CD14-positive monocyte (primary cell): ENCODE data around the gene TLR9. TPM values are rescaled to one million over a fixed set of nuclear protein-coding genes. Genes with fewer than 3 reads are reported as not detected.

Source experiments
- DNase-seq, 3 donors: peaks; one replicate each; pipeline ENCODE4 v3.0.0-alpha.2; 2011 to 2022
- H2AFZ ChIP-seq: 2 replicates; pipeline ENCODE4 v1.6.0; 2012; ENCODE audit warnings: mild to moderate bottlenecking, low read depth, low read length, inconsistent platforms; ENCODE audit not compliant: insufficient read depth, poor library complexity, severe bottlenecking
- H3K27ac ChIP-seq, 2 donors: 1 replicate in 1 of 2; 2 replicates in 1 of 2; pipeline ENCODE4 v1.5.1; 2012 to 2013; ENCODE audit warnings: low read length in 2 of 2, control low read depth in 1 of 2, inconsistent platforms in 1 of 2, low read depth in 1 of 2, mild to moderate bottlenecking in 1 of 2
- H3K27me3 ChIP-seq, 2 donors: one replicate each; pipeline versions ENCODE4 v1.6.0 to v1.6.1; 2011 to 2013; ENCODE audit warnings: low read length in 2 of 2; ENCODE audit not compliant: control insufficient read depth in 2 of 2, insufficient read depth in 2 of 2
- H3K36me3 ChIP-seq, 2 donors: replicated peaks in 1 of 2; 1 replicate in 1 of 2; 2 replicates in 1 of 2; pipeline versions ENCODE4 v1.5.1 to v1.6.1; 2012 to 2013; ENCODE audit warnings: low read length in 2 of 2, control low read depth in 1 of 2, inconsistent platforms in 1 of 2, mild to moderate bottlenecking in 1 of 2; ENCODE audit not compliant: insufficient read depth in 2 of 2, control insufficient read depth in 1 of 2
- H3K4me1 ChIP-seq, 2 donors: 1 replicate in 1 of 2; 2 replicates in 1 of 2; pipeline versions ENCODE4 v1.5.1 to v1.6.1; 2012 to 2013; ENCODE audit warnings: low read length in 2 of 2, control low read depth in 1 of 2, inconsistent platforms in 1 of 2, mild to moderate bottlenecking in 1 of 2, moderate library complexity in 1 of 2; ENCODE audit not compliant: insufficient read depth in 2 of 2, control insufficient read depth in 1 of 2
- H3K4me2 ChIP-seq: replicated peaks from 2 replicates; pipeline ENCODE3; 2012; ENCODE audit warnings: low read length, moderate library complexity, mild to moderate bottlenecking; ENCODE audit not compliant: poor library complexity, severe bottlenecking; ENCODE audit errors: extremely low read depth
- H3K4me3 ChIP-seq, 3 experiments: fragments of 200-600 bp in 1 of 3; sonication (generic) in 1 of 3; replicated peaks in 1 of 3; 1 replicate in 2 of 3; 2 replicates in 1 of 3; pipeline ENCODE4 v1.5.1; 2011 to 2013; ENCODE audit warnings: low read length in 3 of 3, mild to moderate bottlenecking in 3 of 3, control low read depth in 2 of 3, low read depth in 2 of 3, inconsistent platforms in 1 of 3, moderate library complexity in 1 of 3
- H3K79me2 ChIP-seq: 2 replicates; pipeline ENCODE4 v1.6.0; 2012; ENCODE audit warnings: mild to moderate bottlenecking, control low read depth, inconsistent platforms, low read length, moderate library complexity; ENCODE audit not compliant: insufficient read depth
- H3K9ac ChIP-seq: 2 replicates; pipeline ENCODE4 v1.6.0; 2017; ENCODE audit warnings: low read length, mild to moderate bottlenecking; ENCODE audit not compliant: insufficient read depth, poor library complexity, severe bottlenecking
- H3K9me3 ChIP-seq, 2 donors: replicated peaks in 1 of 2; 1 replicate in 1 of 2; 2 replicates in 1 of 2; pipeline versions ENCODE4 v1.5.1 to v1.6.1; 2012 to 2013; ENCODE audit warnings: low read length in 2 of 2, control low read depth in 1 of 2; ENCODE audit not compliant: control insufficient read depth in 1 of 2, insufficient read depth in 1 of 2
- H4K20me1 ChIP-seq: 2 replicates; pipeline ENCODE4 v1.6.0; 2012; ENCODE audit warnings: mild to moderate bottlenecking, low read length, control low read depth, moderate library complexity; ENCODE audit not compliant: insufficient read depth
- H3K27ac Mint-ChIP-seq, 7 donors: one replicate each; pipeline ENCODE4 v1.8.0; 2020; ENCODE audit warnings: mild to moderate bottlenecking in 7 of 7, mixed read lengths in 7 of 7, moderate library complexity in 6 of 7, inconsistent platforms in 2 of 7
- H3K27me3 Mint-ChIP-seq, 3 donors: one replicate each; pipeline ENCODE4 v1.8.0; 2021 to 2022; ENCODE audit warnings: low read depth in 3 of 3, mild to moderate bottlenecking in 3 of 3, mixed read lengths in 3 of 3, moderate library complexity in 3 of 3, inconsistent platforms in 1 of 3
- H3K36me3 Mint-ChIP-seq, 2 donors: one replicate each; pipeline ENCODE4 v1.8.0; 2020; ENCODE audit warnings: mixed read lengths in 2 of 2, inconsistent platforms in 1 of 2, mild to moderate bottlenecking in 1 of 2
- H3K4me1 Mint-ChIP-seq: one replicate; pipeline ENCODE4 v1.8.0; 2020; ENCODE audit warnings: mild to moderate bottlenecking, mixed read lengths
- H3K4me3 Mint-ChIP-seq, 2 donors: one replicate each; pipeline ENCODE4 v1.8.0; 2020; ENCODE audit warnings: mild to moderate bottlenecking in 2 of 2, mixed read lengths in 2 of 2, moderate library complexity in 1 of 2
- H3K9me3 Mint-ChIP-seq, 7 donors: one replicate each; pipeline ENCODE4 v1.8.0; 2020 to 2022; ENCODE audit warnings: mixed read lengths in 7 of 7, mild to moderate bottlenecking in 6 of 7, moderate library complexity in 6 of 7, inconsistent platforms in 2 of 7
- WGBS: methylation state at CpG from one replicate; pipeline ENCODE4 v1.1.5; 2013; ENCODE audit warnings: missing lambda C conversion rate; ENCODE audit not compliant: insufficient coverage; 5-methylcytosine and 5-hydroxymethylcytosine counted together
- intact Hi-C, 2 donors: fragments of 100-400 bp; cut with micrococcal nuclease; formaldehyde crosslinking; loops; one replicate each; pipeline versions ENCODE4 v1.15.0 to v1.15.1; 2023
- polyA plus RNA-seq, 3 donors: library from polyadenylated mRNA; depleted of rRNA in 1 of 3; unstranded in 2 of 3; stranded (reverse) in 1 of 3; fragments of 300-500 nt in 2 of 3; fragments of >200 nt in 1 of 3; fragmentation: Illumina TruSeq in 2 of 3; gene quantifications; 1 replicate in 2 of 3; 2 replicates in 1 of 3; pipeline ENCODE4 v1.2.3, GENCODE V29; 2012 to 2021
- TF ChIP-seq, protein P1 (sequence below): fragments of 200-600 bp; IDR thresholded peaks from one replicate; pipeline ENCODE4 v1.8.0; 2022; ENCODE audit warnings: antibody characterized with exemption, mild to moderate bottlenecking

TLR9 gene
- polyA plus RNA-seq, 3 donors = 0.91 TPM; not detected in 2

DNA sequence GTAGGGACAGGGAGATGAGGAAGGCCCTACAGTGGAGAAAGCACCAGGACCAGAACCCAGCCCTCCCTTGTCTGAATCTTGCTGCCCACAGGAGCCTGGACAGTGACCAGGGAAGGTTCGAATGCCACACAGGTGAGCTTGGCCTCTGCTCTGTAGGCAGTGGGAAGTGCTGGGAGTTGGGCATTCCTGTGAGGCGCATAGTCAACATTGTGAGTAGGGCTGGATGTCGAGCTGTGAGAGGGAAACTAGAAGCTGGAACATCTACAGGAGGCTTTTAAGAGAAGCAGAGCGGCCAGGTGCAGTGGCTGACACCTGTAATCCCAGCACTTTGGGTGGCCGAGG, 47.8 kb downstream of the TLR9 start:
- intact Hi-C loops = no loop called here
- H3K36me3 Mint-ChIP-seq = peaks cover 3 to 7% of the 10 kb centered on the region in 2 donors
- no peak overlapping the region for H3K4me3 Mint-ChIP-seq
- peaks cover 1 to 6% (median 4%) of the 10 kb centered on the region in 3 donors for H3K27me3 Mint-ChIP-seq
- DNase-seq = no peak
- Histone ChIP-seq H3K9ac (no peak overlapping the region), H3K79me2 (no peaks in the 10 kb centered on the region), H4K20me1 (no peaks in the 10 kb centered on the region), H3K9me3 (no peaks in the 10 kb centered on the region), H3K4me2 (no peak overlapping the region), H3K27ac (no peak overlapping the region), H3K36me3 (no peaks in the 10 kb centered on the region), H3K27me3 (no peaks in the 10 kb centered on the region), H2AFZ (no peak overlapping the region), H3K4me3 (no peak overlapping the region), H3K4me1 (peaks cover 29 to 34% of the 10 kb centered on the region in 2 donors)
- H3K9me3 Mint-ChIP-seq = peaks cover 0 to 5% (median 0%) of the 10 kb centered on the region in 7 donors
- peaks cover 36% of the 10 kb centered on the region for H3K4me1 Mint-ChIP-seq
- TF ChIP-seq, protein P1, sequence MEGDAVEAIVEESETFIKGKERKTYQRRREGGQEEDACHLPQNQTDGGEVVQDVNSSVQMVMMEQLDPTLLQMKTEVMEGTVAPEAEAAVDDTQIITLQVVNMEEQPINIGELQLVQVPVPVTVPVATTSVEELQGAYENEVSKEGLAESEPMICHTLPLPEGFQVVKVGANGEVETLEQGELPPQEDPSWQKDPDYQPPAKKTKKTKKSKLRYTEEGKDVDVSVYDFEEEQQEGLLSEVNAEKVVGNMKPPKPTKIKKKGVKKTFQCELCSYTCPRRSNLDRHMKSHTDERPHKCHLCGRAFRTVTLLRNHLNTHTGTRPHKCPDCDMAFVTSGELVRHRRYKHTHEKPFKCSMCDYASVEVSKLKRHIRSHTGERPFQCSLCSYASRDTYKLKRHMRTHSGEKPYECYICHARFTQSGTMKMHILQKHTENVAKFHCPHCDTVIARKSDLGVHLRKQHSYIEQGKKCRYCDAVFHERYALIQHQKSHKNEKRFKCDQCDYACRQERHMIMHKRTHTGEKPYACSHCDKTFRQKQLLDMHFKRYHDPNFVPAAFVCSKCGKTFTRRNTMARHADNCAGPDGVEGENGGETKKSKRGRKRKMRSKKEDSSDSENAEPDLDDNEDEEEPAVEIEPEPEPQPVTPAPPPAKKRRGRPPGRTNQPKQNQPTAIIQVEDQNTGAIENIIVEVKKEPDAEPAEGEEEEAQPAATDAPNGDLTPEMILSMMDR = no peak
- WGBS = 91% methylated on average over 4 of the region's 5 CpGs
- H3K27ac Mint-ChIP-seq = peak overlapping the region in 5 of 7 donors; percentile 42 to 82 (median 74)

DNA sequence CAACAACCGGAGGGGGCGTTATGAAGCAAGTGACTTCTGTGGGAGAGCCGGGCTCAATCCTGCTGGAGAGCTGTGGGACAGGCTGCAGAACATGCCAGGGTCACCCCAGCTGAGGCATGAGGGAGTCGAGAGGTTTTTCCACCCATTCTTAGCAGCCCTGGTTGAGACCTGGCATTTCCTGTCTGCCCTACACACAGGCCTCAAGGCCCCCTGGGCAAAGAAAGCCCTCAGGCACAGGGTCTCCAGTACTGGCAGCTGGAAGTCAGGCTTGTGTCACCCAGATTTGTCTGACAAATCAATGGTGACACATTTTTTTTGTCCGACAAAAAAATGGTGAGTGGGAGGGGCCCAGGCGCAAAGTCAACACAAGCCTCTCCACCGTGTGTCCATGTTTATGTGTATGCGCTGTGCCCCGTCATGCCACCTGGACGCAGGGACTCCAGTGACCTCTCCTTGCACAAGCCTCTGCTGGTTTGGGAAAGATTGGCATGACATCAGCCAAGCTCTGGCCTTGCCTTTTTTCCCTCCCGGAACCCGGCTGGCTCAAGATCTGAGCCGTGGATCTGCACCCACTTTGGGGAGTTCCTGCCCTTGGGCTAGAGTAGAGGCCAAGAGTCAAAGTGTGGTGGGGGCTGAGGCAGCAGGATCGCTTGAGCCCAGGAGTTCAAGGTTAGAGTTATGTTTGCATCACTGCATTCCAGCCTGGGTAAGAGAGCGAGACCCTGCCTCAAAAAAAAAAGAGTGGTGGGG, 48.3 kb downstream of the TLR9 start:
- WGBS = 97% methylated on average over 13 of the region's 15 CpGs
- Histone ChIP-seq H3K36me3 (no peaks in the 10 kb centered on the region), H4K20me1 (no peaks in the 10 kb centered on the region), H3K27ac (no peak overlapping the region), H3K79me2 (no peaks in the 10 kb centered on the region), H3K27me3 (no peaks in the 10 kb centered on the region), H3K4me1 (peaks cover 29 to 34% of the 10 kb centered on the region in 2 donors), H3K4me3 (no peak overlapping the region), H3K9me3 (no peaks in the 10 kb centered on the region), H3K9ac (no peak overlapping the region), H2AFZ (no peak overlapping the region), H3K4me2 (no peak overlapping the region)
- Mint-ChIP-seq H3K4me3 (no peak overlapping the region), H3K9me3 (peaks cover 0 to 5% (median 0%) of the 10 kb centered on the region in 7 donors), H3K27me3 (peaks cover 1 to 6% (median 4%) of the 10 kb centered on the region in 3 donors), H3K27ac (peak overlapping the region in 6 of 7 donors; percentile 38 to 82 (median 70)), H3K36me3 (peaks cover 3 to 7% of the 10 kb centered on the region in 2 donors), H3K4me1 (peaks cover 34% of the 10 kb centered on the region)
- DNase-seq = no peak
- intact Hi-C loops = no loop called here
- TF ChIP-seq, protein P1 = no peak
